HepG2 (cell line): ENCODE data around the gene CDH13. TPM values are rescaled to one million over a fixed set of nuclear protein-coding genes. Genes with fewer than 3 reads are reported as not detected.
A peak's percentile ranks its signal among the peaks of the same experiment; 100 is the strongest.

Source experiments
- ATAC-seq: fragments of 200-7000 bp; cut with Tn5 transposase; 3 replicates; pipeline ENCODE4 v1.9.1; 2020; ENCODE audit warnings: mild to moderate bottlenecking, moderate library complexity
- BruUV-seq: library from RNA; stranded (reverse); fragments of 400-500 nt; replicated peaks from 2 replicates; lab custom pipeline; 2021; lab: Mats Ljungman, UMichigan
- CTCF ChIA-PET: fragments of 300-600 bp; formaldehyde crosslinking; extraction: SDS; loops from one replicate; lab custom pipeline; 2021; ENCODE audit warnings: low total read pairs, inconsistent platforms, low intra/inter-chr PET ratio; lab: Yijun Ruan, JAX
- POLR2A ChIA-PET: fragments of 350-600 bp; sonication (Branson Sonifier 250); formaldehyde crosslinking; loops from one replicate; lab custom pipeline; 2020; ENCODE audit warnings: antibody characterized with exemption, inconsistent platforms; lab: Yijun Ruan, JAX
- DNase-seq: peaks from one replicate; pipeline ENCODE4 v3.0.0-alpha.2; 2015; ENCODE audit warnings: low spot score
- FAIRE-seq: peaks from 3 replicates; lab custom pipeline; 2011; peaks lifted over from hg19 to GRCh38; lab: Jason Lieb, UNC
- H2AFZ ChIP-seq: one replicate; pipeline ENCODE4 v1.6.1; 2011; ENCODE audit warnings: low read length, inconsistent platforms
- H3K27ac ChIP-seq: fragments of 300-600 bp; 3 replicates; pipeline ENCODE4 v1.8.0; 2011; ENCODE audit warnings: mixed run types, mild to moderate bottlenecking, mixed read lengths, low read length, inconsistent platforms; ENCODE audit not compliant: insufficient read depth; ENCODE audit errors: extremely low read length
- H3K27me3 ChIP-seq, 2 experiments: fragments of 200-600 bp in 1 of 2; 2 replicates in 1 of 2; 3 replicates in 1 of 2; pipeline versions ENCODE4 v1.6.0 to v1.8.0; 2011; ENCODE audit warnings: low read length in 2 of 2, mild to moderate bottlenecking in 2 of 2, moderate library complexity in 2 of 2, inconsistent platforms in 1 of 2; ENCODE audit not compliant: insufficient read depth in 2 of 2, control insufficient read depth in 1 of 2
- H3K36me3 ChIP-seq, 2 experiments: fragments of 200-600 bp in 1 of 2; replicated peaks in 1 of 2; 2 replicates in 1 of 2; 3 replicates in 1 of 2; pipeline versions ENCODE4 v1.5.1 to v1.8.0; 2011; ENCODE audit warnings: low read length in 2 of 2, inconsistent platforms in 1 of 2; ENCODE audit not compliant: insufficient read depth in 2 of 2, control insufficient read depth in 1 of 2
- H3K4me1 ChIP-seq: 2 replicates; pipeline ENCODE4 v1.5.1; 2012; ENCODE audit warnings: low read length, inconsistent platforms; ENCODE audit not compliant: insufficient read depth
- H3K4me2 ChIP-seq: 2 replicates; pipeline ENCODE4 v1.6.0; 2011; ENCODE audit warnings: low read depth, low read length, inconsistent platforms
- H3K4me3 ChIP-seq, 3 experiments: fragments of 200-600 bp in 1 of 3; sonication (generic), shearing (Covaris generic) in 1 of 3; replicated peaks in 1 of 3; 2 replicates each; pipeline ENCODE4 v1.5.1; 2011 to 2016; ENCODE audit warnings: low read length in 3 of 3, inconsistent platforms in 2 of 3, low read depth in 2 of 3, mild to moderate bottlenecking in 2 of 3, control low read depth in 1 of 3, mixed read lengths in 1 of 3; ENCODE audit not compliant: insufficient read depth in 1 of 3
- H3K79me2 ChIP-seq: one replicate; pipeline ENCODE4 v1.6.1; 2011; ENCODE audit warnings: low read length, inconsistent platforms; ENCODE audit not compliant: insufficient read depth
- H3K9ac ChIP-seq: 2 replicates; pipeline ENCODE4 v1.6.0; 2011; ENCODE audit warnings: mild to moderate bottlenecking, low read depth, low read length, inconsistent platforms; ENCODE audit not compliant: insufficient read depth
- H3K9me3 ChIP-seq: 2 replicates; pipeline ENCODE4 v1.5.1; 2012; ENCODE audit warnings: mild to moderate bottlenecking, low read length
- H4K20me1 ChIP-seq: 2 replicates; pipeline ENCODE4 v1.6.0; 2011; ENCODE audit warnings: inconsistent platforms, mild to moderate bottlenecking, low read length, moderate library complexity; ENCODE audit not compliant: insufficient read depth
- AFF4 ChIP-seq: sonication (generic); formaldehyde crosslinking; IDR thresholded peaks from 2 replicates; pipeline ENCODE4 v1.4.0; 2020; ENCODE audit warnings: missing genetic modification reagents
- AHR ChIP-seq: IDR thresholded peaks from 2 replicates; pipeline ENCODE4 v1.6.1; 2018; ENCODE audit warnings: missing genetic modification reagents, missing compliant biosample characterization
- ARNT ChIP-seq: fragments of 450-650 bp; IDR thresholded peaks from 2 replicates; pipeline ENCODE4 v1.6.1; 2017
- HES4 ChIP-seq: sonication (generic); formaldehyde crosslinking; IDR thresholded peaks from 2 replicates; pipeline ENCODE4 v1.9.0; 2021; ENCODE audit warnings: mild to moderate bottlenecking, missing genetic modification reagents, borderline replicate concordance
- MAFK ChIP-seq, 2 experiments: IDR thresholded peaks in 1 of 2; conservative IDR thresholded peaks in 1 of 2; 2 replicates each; pipeline ENCODE4 v1.6.1; 2011; ENCODE audit warnings: improper control_type of control experiment in 2 of 2, low read length in 2 of 2
- NAIF1 ChIP-seq: sonication (generic); formaldehyde crosslinking; IDR thresholded peaks from 2 replicates; pipeline ENCODE4 v1.5.0; 2020; ENCODE audit warnings: mild to moderate bottlenecking, missing genetic modification reagents, borderline replicate concordance
- NFATC3 ChIP-seq: sonication (generic); formaldehyde crosslinking; IDR thresholded peaks from 2 replicates; pipeline ENCODE4 v1.5.1; 2020; ENCODE audit warnings: mild to moderate bottlenecking, missing genetic modification reagents
- PTBP1 ChIP-seq: fragments of 200-400 bp; formaldehyde crosslinking; IDR thresholded peaks from 2 replicates; pipeline ENCODE4 v1.6.1; 2018; ENCODE audit warnings: low read length, low read depth; ENCODE audit not compliant: poor library complexity, severe bottlenecking
- ZNF276 ChIP-seq: sonication (generic); formaldehyde crosslinking; IDR thresholded peaks from 2 replicates; pipeline ENCODE4 v1.4.0; 2020; ENCODE audit warnings: mild to moderate bottlenecking, low read depth, missing genetic modification reagents
- ZNF350 ChIP-seq: sonication (generic); formaldehyde crosslinking; IDR thresholded peaks from 2 replicates; pipeline ENCODE4 v1.4.0; 2020; ENCODE audit warnings: mild to moderate bottlenecking, low read depth, missing genetic modification reagents, borderline replicate concordance
- ZNF670 ChIP-seq: sonication (generic); formaldehyde crosslinking; IDR thresholded peaks from 2 replicates; pipeline ENCODE4 v1.8.0; 2022; ENCODE audit warnings: mild to moderate bottlenecking, missing genetic modification reagents, borderline replicate concordance
- ZNF773 ChIP-seq: sonication (generic); formaldehyde crosslinking; IDR thresholded peaks from 2 replicates; pipeline ENCODE4 v1.4.0; 2020; ENCODE audit warnings: missing genetic modification reagents, borderline replicate concordance
- ZSCAN20 ChIP-seq: sonication (generic); formaldehyde crosslinking; IDR thresholded peaks from 2 replicates; pipeline ENCODE4 v1.4.0; 2020; ENCODE audit warnings: missing genetic modification reagents, mild to moderate bottlenecking, borderline replicate concordance
- WGBS: methylation state at CpG from one replicate; pipeline ENCODE4 v1.1.6; 2017; ENCODE audit warnings: low lambda C conversion rate; 5-methylcytosine and 5-hydroxymethylcytosine counted together
- in situ Hi-C: cut with HindIII; loops from 2 replicates; pipeline ENCODE4 v1.10.0; 2017; ENCODE audit warnings: low pct_unique_long_range_greater_than_20kb; ENCODE audit not compliant: extremely low pct_ligation_motif_present
- intact Hi-C: fragments of 100-400 bp; cut with micrococcal nuclease; formaldehyde crosslinking; loops from one replicate; pipeline ENCODE4 v1.10.0; 2022; ENCODE audit not compliant: unreplicated experiment
- polyA plus RNA-seq, 8 experiments: library from polyadenylated mRNA; depleted of rRNA in 3 of 8; stranded (reverse) in 7 of 8; unstranded in 1 of 8; fragments of >200 nt; fragmentation: Illumina TruSeq in 4 of 8; extraction: Trizol in 4 of 8; gene quantifications; 2 replicates each; pipeline versions ENCODE4 v1.2.1 to v1.2.3, GENCODE V29; 2011 to 2016; ENCODE audit warnings: low read depth in 4 of 8, missing spikeins in 1 of 8, mixed read lengths in 1 of 8; ENCODE audit not compliant: insufficient read depth in 1 of 8
- total RNA-seq, 5 experiments: library from RNA; depleted of rRNA; stranded (reverse); fragments of >200 nt; fragmentation: Illumina TruSeq; extraction: Trizol; gene quantifications; 2 replicates each; pipeline ENCODE4 v1.2.3, GENCODE V29; 2016; ENCODE audit warnings: low read depth in 1 of 5

Gene CDH13
- total and polyA plus RNA-seq, 2 of the 13 experiments (the other 11 are each of a cell fraction or from before 2014, with no cell fraction given) = not detected

GRCh38 chr16:83470416-83470815, 843.6 kb downstream of the CDH13 start:
- Histone ChIP-seq H3K27me3 (peaks cover 2 to 27% of the 10 kb centered on the region in 2 experiments; a peak in 2 of 5 replicates), H4K20me1 (no peaks in the 10 kb centered on the region; the same call in 1 of the 2 replicates), H2AFZ (no peak overlapping the region), H3K4me2 (no peak overlapping the region), H3K27ac (no peak overlapping the region), H3K9me3 (no peaks in the 10 kb centered on the region), H3K79me2 (no peaks in the 10 kb centered on the region), H3K4me1 (no peaks in the 10 kb centered on the region), H3K36me3 (no peaks in the 10 kb centered on the region), H3K4me3 (no peak overlapping the region), H3K9ac (no peak overlapping the region)
- no peak for DNase-seq
- POLR2A ChIA-PET = no interaction called here
- in situ Hi-C loops = no loop called here
- TF ChIP-seq PTBP1 (no peak), NFATC3 (CRISPR knock-in tag) (no peak), NAIF1 (CRISPR knock-in tag) (no peak), HES4 (CRISPR knock-in tag) (no peak), ZNF670 (no peak), ZSCAN20 (CRISPR knock-in tag) (no peak)
- intact Hi-C loops = no loop called here
- no peak for FAIRE-seq
- BruUV-seq = no TSS peak
- ATAC-seq = no peak
- 1% methylated on average over 3 of the region's 3 CpGs for WGBS
- CTCF ChIA-PET = no interaction called here

GRCh38 chr16:83472776-83473501, 846.2 kb downstream of the CDH13 start:
- H3K4me3 ChIP-seq = no peak overlapping the region
- no peak for ATAC-seq
- in situ Hi-C loops (no loop called here), intact Hi-C loops (no loop called here)
- H3K9ac ChIP-seq = no peak overlapping the region
- no peaks in the 10 kb centered on the region for H3K79me2 ChIP-seq
- H3K27ac ChIP-seq = no peak overlapping the region
- ChIA-PET CTCF (no interaction called here), POLR2A (no interaction called here)
- no peaks in the 10 kb centered on the region for H4K20me1 ChIP-seq
- no peaks in the 10 kb centered on the region for H3K9me3 ChIP-seq
- no peak for FAIRE-seq
- H3K27me3 ChIP-seq = peaks cover 2 to 22% of the 10 kb centered on the region in 2 experiments; a peak in 2 of 5 replicates
- no TSS peak for BruUV-seq
- H3K4me2 ChIP-seq = no peak overlapping the region
- no peaks in the 10 kb centered on the region for H3K36me3 ChIP-seq
- 1% methylated on average over 7 of the region's 7 CpGs for WGBS
- no peak for DNase-seq
- H2AFZ ChIP-seq = no peak overlapping the region
- no peaks in the 10 kb centered on the region for H3K4me1 ChIP-seq
- no peak for TF ChIP-seq ZNF350
- TF ChIP-seq AFF4 (CRISPR knock-in tag) = no peak
- no peak for TF ChIP-seq AHR (CRISPR knock-in tag)
- TF ChIP-seq MAFK (conservative IDR thresholded peaks at IDR 0.05 in 1 of 2, IDR thresholded peaks at IDR 0.05 in 1 of 2; ENCODE audit: low read length in 2 of 2) = peak; percentile 36 to 41
- no peak for TF ChIP-seq ZNF276 (CRISPR knock-in tag)
- TF ChIP-seq ZNF773 (CRISPR knock-in tag) = no peak
- TF ChIP-seq ARNT = no peak
